ENCODE results near the gene MFAP2. TPM values are rescaled to one million over a fixed set of nuclear protein-coding genes. Genes with fewer than 3 reads are reported as not detected.

Gene MFAP2
- total RNA-seq, 1 donor from 2014 or later = 260 TPM

- DNase-seq (ENCODE audit: low spot score) = no peak
- Mint-ChIP-seq H3K27me3 (ENCODE audit: low read depth) (no peaks in the 10 kb centered on the region), H3K4me3 (ENCODE audit: unreplicated experiment) (no peak overlapping the region), H3K9me3 (ENCODE audit: low read depth) (no peaks in the 10 kb centered on the region), H3K27ac (ENCODE audit: unreplicated experiment) (no peak overlapping the region), H3K4me1 (ENCODE audit: low read depth) (peaks cover 65% of the 10 kb centered on the region), H3K36me3 (ENCODE audit: low read depth) (peaks cover 7% of the 10 kb centered on the region)
- no peak for TF ChIP-seq CTCF (IDR thresholded peaks at IDR 0.05)
These were observed 3.5 kb downstream of the MFAP2 start for GRCh38 chr1:16976966-16977365.

GRCh38 chr1:16975838-16976237 is 4.6 kb downstream of the MFAP2 start:
- Mint-ChIP-seq H3K4me3 (ENCODE audit: unreplicated experiment) (no peak overlapping the region), H3K4me1 (ENCODE audit: low read depth) (peaks cover 65% of the 10 kb centered on the region), H3K27ac (ENCODE audit: unreplicated experiment) (peak overlapping the region; percentile 53), H3K27me3 (ENCODE audit: low read depth) (no peaks in the 10 kb centered on the region), H3K36me3 (ENCODE audit: low read depth) (peaks cover 7% of the 10 kb centered on the region), H3K9me3 (ENCODE audit: low read depth) (no peaks in the 10 kb centered on the region)
- no peak for TF ChIP-seq CTCF (IDR thresholded peaks at IDR 0.05)
- DNase-seq (ENCODE audit: low spot score) = no peak

GRCh38 chr1:16975211-16975610 is 5.2 kb downstream of the MFAP2 start:
- H3K27ac Mint-ChIP-seq (ENCODE audit: unreplicated experiment) = no peak overlapping the region
- DNase-seq (ENCODE audit: low spot score) = no peak
- H3K36me3 Mint-ChIP-seq (ENCODE audit: low read depth) = peaks cover 7% of the 10 kb centered on the region
- H3K27me3 Mint-ChIP-seq (ENCODE audit: low read depth) = no peaks in the 10 kb centered on the region
- H3K4me3 Mint-ChIP-seq (ENCODE audit: unreplicated experiment) = no peak overlapping the region
- H3K4me1 Mint-ChIP-seq (ENCODE audit: low read depth) = peaks cover 65% of the 10 kb centered on the region
- H3K9me3 Mint-ChIP-seq (ENCODE audit: low read depth) = no peaks in the 10 kb centered on the region
- TF ChIP-seq CTCF (IDR thresholded peaks at IDR 0.05) = no peak

GRCh38 chr1:16973215-16973614 is 7.2 kb downstream of the MFAP2 start:
- H3K4me1 Mint-ChIP-seq (ENCODE audit: low read depth) = peaks cover 56% of the 10 kb centered on the region
- no peaks in the 10 kb centered on the region for H3K27me3 Mint-ChIP-seq (ENCODE audit: low read depth)
- peak overlapping the region; percentile 71 for H3K27ac Mint-ChIP-seq (ENCODE audit: unreplicated experiment)
- no peaks in the 10 kb centered on the region for H3K9me3 Mint-ChIP-seq (ENCODE audit: low read depth)
- no peak for DNase-seq (ENCODE audit: low spot score)
- no peak overlapping the region for H3K4me3 Mint-ChIP-seq (ENCODE audit: unreplicated experiment)
- no peak for TF ChIP-seq CTCF (IDR thresholded peaks at IDR 0.05)
- peaks cover 7% of the 10 kb centered on the region for H3K36me3 Mint-ChIP-seq (ENCODE audit: low read depth)

GRCh38 chr1:16972189-16972895 is 8.1 kb downstream of the MFAP2 start:
- no peaks in the 10 kb centered on the region for H3K27me3 Mint-ChIP-seq (ENCODE audit: low read depth)
- H3K4me3 Mint-ChIP-seq (ENCODE audit: unreplicated experiment) = no peak overlapping the region
- no peak for TF ChIP-seq CTCF (IDR thresholded peaks at IDR 0.05)
- H3K36me3 Mint-ChIP-seq (ENCODE audit: low read depth) = peaks cover 5% of the 10 kb centered on the region
- no peaks in the 10 kb centered on the region for H3K9me3 Mint-ChIP-seq (ENCODE audit: low read depth)
- H3K27ac Mint-ChIP-seq (ENCODE audit: unreplicated experiment) = peak overlapping the region; percentile 71
- peaks cover 54% of the 10 kb centered on the region for H3K4me1 Mint-ChIP-seq (ENCODE audit: low read depth)
- no peak for DNase-seq (ENCODE audit: low spot score)

Data from chondrocyte (in vitro differentiated cells).